H1 (cell line): ENCODE measurements around the gene AQP2.

Source experiments
- CEBPB ChIP-seq: IDR thresholded peaks from 2 replicates; pipeline ENCODE4 v1.6.1; 2012; ENCODE audit warnings: low read depth, low read length
- CREB1 ChIP-seq: IDR thresholded peaks from 2 replicates; pipeline ENCODE4 v1.6.1; 2012; ENCODE audit warnings: inconsistent platforms
- EGR1 ChIP-seq: IDR thresholded peaks from 2 replicates; pipeline ENCODE4 v1.6.1; 2011; ENCODE audit warnings: low read depth, low read length, borderline replicate concordance
- GABPA ChIP-seq: IDR thresholded peaks from 2 replicates; pipeline ENCODE4 v1.6.1; 2011; ENCODE audit warnings: mild to moderate bottlenecking, low read length, moderate library complexity, borderline replicate concordance; ENCODE audit not compliant: insufficient read depth
- NANOG ChIP-seq: IDR thresholded peaks from 2 replicates; pipeline ENCODE4 v1.6.1; 2011; ENCODE audit warnings: low read length, low read depth, mild to moderate bottlenecking, inconsistent platforms; ENCODE audit not compliant: insufficient read depth, poor library complexity, severe bottlenecking

DNA sequence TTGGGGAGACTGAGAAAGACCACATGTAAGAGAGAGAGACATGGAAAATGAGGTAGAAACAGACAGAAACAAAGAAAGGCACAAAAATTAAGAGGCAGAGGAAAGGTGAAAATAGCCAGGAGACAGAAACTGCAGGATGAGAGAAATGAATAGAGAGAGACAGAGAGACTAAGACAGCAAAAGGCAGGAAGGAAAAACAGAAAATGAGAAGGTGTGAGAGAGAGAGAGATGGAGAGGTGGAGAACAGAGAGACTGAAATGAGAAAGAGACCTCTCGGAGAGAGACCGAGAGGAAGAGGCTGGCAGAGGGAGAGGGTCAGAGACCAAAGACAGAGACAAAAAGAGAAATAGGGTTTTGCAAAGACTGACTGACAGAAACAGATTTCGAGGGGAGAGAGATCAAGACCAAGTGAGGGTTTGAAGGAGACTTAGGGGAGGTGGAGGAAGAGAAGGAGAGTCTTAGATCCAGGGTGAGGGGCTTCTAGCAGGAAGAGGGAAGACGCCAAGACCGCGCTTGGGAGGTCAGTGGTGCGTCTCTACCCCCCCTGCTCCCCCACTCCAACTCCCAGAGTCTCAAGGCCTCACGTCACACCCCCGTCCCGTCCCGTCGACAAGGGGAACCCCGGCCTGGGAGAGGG is 10.1 kb downstream of the AQP2 start:
- TF ChIP-seq NANOG (no peak), CEBPB (no peak), GABPA (no peak), CREB1 (no peak), EGR1 (no peak)
